ENCODE data around the gene RAI1.

- no peak for TF ChIP-seq IRF2 (CRISPR knock-in tag; IDR thresholded peaks at IDR 0.05)
- no peak for TF ChIP-seq ZNF644 (CRISPR knock-in tag; IDR thresholded peaks at IDR 0.05; ENCODE audit: low read depth)
- TF ChIP-seq ZNF547 (CRISPR knock-in tag; IDR thresholded peaks at IDR 0.05): no peak
- no peak for TF ChIP-seq MIER3 (CRISPR knock-in tag; IDR thresholded peaks at IDR 0.05; ENCODE audit: borderline replicate concordance)
- no peak for TF ChIP-seq HDAC6 (IDR thresholded peaks at IDR 0.05; ENCODE audit: low read depth, low read length)
Measured at GRCh38 chr17:17683710-17684365, 2.6 kb downstream of the RAI1 start.

Measured in HepG2 (cell line).